ENCODE results near the gene AKT3. TPM values are rescaled to one million over a fixed set of nuclear protein-coding genes. Genes with fewer than 3 reads are reported as not detected.

AKT3 gene
- total RNA-seq, 2 experiments from 2014 or later = 80.4 to 88.5 TPM

GRCh38 chr1:243821177-243821680 is 28.8 kb downstream of the AKT3 start:
- no peak overlapping the region for H3K27ac ChIP-seq (ENCODE audit: low read depth in 1 of 2, low read length in 2 of 2)
- H3K4me1 ChIP-seq (ENCODE audit: insufficient read depth, low read length) = no peaks in the 10 kb centered on the region
- TF ChIP-seq CTCF (IDR thresholded peaks at IDR 0.05) = no peak
- Mint-ChIP-seq H3K4me3 (no peak overlapping the region), H3K4me1 (ENCODE audit: low read depth) (peaks cover 48% of the 10 kb centered on the region), H3K27me3 (no peaks in the 10 kb centered on the region), H3K27ac (no peak overlapping the region), H3K9me3 (peaks cover 21% of the 10 kb centered on the region), H3K36me3 (ENCODE audit: low read depth) (peaks cover 87% of the 10 kb centered on the region)
- no peak overlapping the region for H3K4me3 ChIP-seq (ENCODE audit: low read length)
- no peaks in the 10 kb centered on the region for H3K27me3 ChIP-seq (ENCODE audit: control insufficient read depth in 1 of 2, insufficient read depth in 2 of 2, low read length in 2 of 2)
- POLR2A ChIA-PET = interaction anchor here (1.5 to 2.3 kb wide), 2 partner anchors 17 to 227 kb away, joined by 4 to 5 read pairs; no protein-coding TSS in a partner anchor
- H3K9me3 ChIP-seq (ENCODE audit: control insufficient read depth in 1 of 2, insufficient read depth in 1 of 2, low read length in 2 of 2) = peaks cover 9 to 13% of the 10 kb centered on the region in 2 experiments
- CTCF ChIA-PET = interaction anchor here (1.2 kb wide), 1 partner anchor 478 kb away, joined by 3 read pairs; no protein-coding TSS in a partner anchor
- no peak for DNase-seq
- intact Hi-C loops (cut with DNase I, micrococcal nuclease) = no loop called here
- no peak for ATAC-seq (ENCODE audit: poor library complexity)
- H3K36me3 ChIP-seq (ENCODE audit: insufficient read depth, low read length) = peaks cover 14% of the 10 kb centered on the region

GRCh38 chr1:243819438-243819839 is 30.6 kb downstream of the AKT3 start:
- CTCF ChIA-PET = no interaction called here
- no peak overlapping the region for H3K27ac Mint-ChIP-seq

GRCh38 chr1:243818978-243819377 is 31.1 kb downstream of the AKT3 start:
- CTCF ChIA-PET = no interaction called here
- Histone ChIP-seq H3K27me3 (ENCODE audit: control insufficient read depth in 1 of 2, insufficient read depth in 2 of 2, low read length in 2 of 2) (no peaks in the 10 kb centered on the region), H3K27ac (ENCODE audit: low read depth in 1 of 2, low read length in 2 of 2) (no peak overlapping the region), H3K36me3 (ENCODE audit: insufficient read depth, low read length) (peaks cover 14% of the 10 kb centered on the region), H3K4me1 (ENCODE audit: insufficient read depth, low read length) (no peaks in the 10 kb centered on the region), H3K9me3 (ENCODE audit: control insufficient read depth in 1 of 2, insufficient read depth in 1 of 2, low read length in 2 of 2) (peaks cover 13 to 23% of the 10 kb centered on the region in 2 experiments), H3K4me3 (ENCODE audit: low read length) (no peak overlapping the region)
- Mint-ChIP-seq H3K9me3 (peaks cover 26% of the 10 kb centered on the region), H3K4me3 (no peak overlapping the region), H3K27me3 (no peaks in the 10 kb centered on the region), H3K36me3 (ENCODE audit: low read depth) (peaks cover 88% of the 10 kb centered on the region), H3K4me1 (ENCODE audit: low read depth) (peaks cover 31% of the 10 kb centered on the region), H3K27ac (no peak overlapping the region)
- TF ChIP-seq CTCF (IDR thresholded peaks at IDR 0.05) = no peak
- DNase-seq = no peak
- POLR2A ChIA-PET = no interaction called here
- no peak for ATAC-seq (ENCODE audit: poor library complexity)
- intact Hi-C loops (cut with DNase I, micrococcal nuclease) = no loop called here

More at GRCh38 chr1:243819438-243819839, 30.6 kb downstream of the AKT3 start:
- intact Hi-C loops (cut with DNase I, micrococcal nuclease) = no loop called here
- H3K4me3 ChIP-seq (ENCODE audit: low read length) = no peak overlapping the region
- no peak overlapping the region for H3K27ac ChIP-seq (ENCODE audit: low read depth in 1 of 2, low read length in 2 of 2)
- peaks cover 14% of the 10 kb centered on the region for H3K36me3 ChIP-seq (ENCODE audit: insufficient read depth, low read length)
- H3K36me3 Mint-ChIP-seq (ENCODE audit: low read depth) = peaks cover 90% of the 10 kb centered on the region
- H3K9me3 Mint-ChIP-seq = peaks cover 25% of the 10 kb centered on the region
- H3K27me3 Mint-ChIP-seq = no peaks in the 10 kb centered on the region
- H3K4me1 Mint-ChIP-seq (ENCODE audit: low read depth) = peaks cover 36% of the 10 kb centered on the region
- ATAC-seq (ENCODE audit: poor library complexity) (no peak), DNase-seq (peak in 1 of 14 experiments; percentile 15)
- no peak overlapping the region for H3K4me3 Mint-ChIP-seq
- POLR2A ChIA-PET = no interaction called here
- H3K4me1 ChIP-seq (ENCODE audit: insufficient read depth, low read length) = no peaks in the 10 kb centered on the region
- peaks cover 13 to 22% of the 10 kb centered on the region in 2 experiments for H3K9me3 ChIP-seq (ENCODE audit: control insufficient read depth in 1 of 2, insufficient read depth in 1 of 2, low read length in 2 of 2)
- no peak for TF ChIP-seq CTCF (IDR thresholded peaks at IDR 0.05)
- H3K27me3 ChIP-seq (ENCODE audit: control insufficient read depth in 1 of 2, insufficient read depth in 2 of 2, low read length in 2 of 2) = no peaks in the 10 kb centered on the region
